ENCODE measurements around the gene ZNF407.

ZNF407 gene

GRCh38 chr18:75110311-75110710, 512.6 kb downstream of the ZNF407 start:
- no peak for DNase-seq (ENCODE audit: low read depth in 2 of 2, low spot score in 1 of 2)

GRCh38 chr18:75110846-75111415, 513.3 kb downstream of the ZNF407 start:
- no peak for DNase-seq (ENCODE audit: low read depth in 2 of 2, low spot score in 1 of 2)

GRCh38 chr18:75111760-75112159, 514.1 kb downstream of the ZNF407 start:
- no peak for DNase-seq (ENCODE audit: low read depth in 2 of 2, low spot score in 1 of 2)

GRCh38 chr18:75112186-75113096, 514.8 kb downstream of the ZNF407 start:
- DNase-seq (ENCODE audit: low read depth in 2 of 2, low spot score in 1 of 2), result no peak

- DNase-seq (ENCODE audit: low read depth in 2 of 2, low spot score in 1 of 2), result no peak
Observed at GRCh38 chr18:75113455-75113854, 515.8 kb downstream of the ZNF407 start.

GRCh38 chr18:75114231-75114764, 516.6 kb downstream of the ZNF407 start:
- DNase-seq (ENCODE audit: low read depth in 2 of 2, low spot score in 1 of 2), result no peak

Measured in stimulated activated CD8-positive, alpha-beta memory T cell treated with anti-CD3 and anti-CD28 coated beads, Interleukin-4, amount 100 ng/mL, for 1 hour (primary cell).